Gastrocnemius medialis (tissue), 4 donors: ENCODE results near the gene TMEM87A.

Experiments used
- CTCF ChIP-seq, 5 experiments: fragments of 450-650 bp in 3 of 5; fragments of 200-600 bp in 2 of 5; sonication (generic) in 2 of 5; IDR thresholded peaks in 4 of 5; conservative IDR thresholded peaks in 1 of 5; 1 replicate in 4 of 5; 2 replicates in 1 of 5; pipeline ENCODE4 v1.5.1; 2016 to 2019; ENCODE audit warnings: antibody characterized with exemption in 5 of 5, mild to moderate bottlenecking in 3 of 5, moderate library complexity in 3 of 5
- POLR2A ChIP-seq, 2 donors: fragments of 450-650 bp; IDR thresholded peaks; one replicate each; pipeline ENCODE4 v1.6.1; 2017; ENCODE audit warnings: antibody characterized with exemption in 2 of 2, mild to moderate bottlenecking in 2 of 2, moderate library complexity in 2 of 2

- no peak for TF ChIP-seq CTCF (IDR thresholded peaks at IDR 0.05 in 4 of 5, conservative IDR thresholded peaks at IDR 0.05 in 1 of 5)
- no peak for TF ChIP-seq POLR2A (IDR thresholded peaks at IDR 0.05)
These were observed 1.4 kb upstream of the TMEM87A start for GRCh38 chr15:42274702-42274989.
